HG03159 (cell line): ENCODE results near the gene OR11H7.
"Not testable (repeated sequence)": the region's sequence is repeated elsewhere in the genome, so short reads cannot be mapped to it uniquely, and the experiment has no call there.

Experiments used
- ATAC-seq: cut with Tn5 transposase; IDR thresholded peaks from one replicate; pipeline ENCODE4 v1.9.1; 2021; ENCODE audit warnings: mild to moderate bottlenecking, moderate library complexity; ENCODE audit not compliant: unreplicated experiment

Gene OR11H7

GRCh38 chr14:20277409-20277808, 48.6 kb downstream of the OR11H7 start:
- no peak for ATAC-seq

- ATAC-seq = no peak
These were observed 49.6 kb downstream of the OR11H7 start for GRCh38 chr14:20278414-20278813.

GRCh38 chr14:20280265-20280664, 51.5 kb downstream of the OR11H7 start:
- ATAC-seq = not testable (repeated sequence)
